DND-41 (cell line): Measurements from ENCODE around the gene LRRC38.

Source experiments
- ATAC-seq: fragments of 200-7000 bp; cut with Tn5 transposase; 3 replicates; pipeline ENCODE4 v1.9.1; 2021; ENCODE audit warnings: low read depth; ENCODE audit not compliant: insufficient read depth
- DNase-seq: peaks from one replicate; pipeline ENCODE4 v3.0.0-alpha.2; 2020
- H2AFZ ChIP-seq: 2 replicates; pipeline ENCODE4 v1.6.0; 2012; ENCODE audit warnings: low read depth, low read length
- H3K27ac ChIP-seq: 2 replicates; pipeline ENCODE4 v1.5.1; 2012; ENCODE audit warnings: low read length, inconsistent platforms
- H3K27me3 ChIP-seq: fragments of 200-600 bp; sonication (generic); 2 replicates; pipeline ENCODE4 v1.6.0; 2012; ENCODE audit warnings: low read length, mild to moderate bottlenecking, inconsistent platforms; ENCODE audit not compliant: insufficient read depth, poor library complexity
- H3K36me3 ChIP-seq: 2 replicates; pipeline ENCODE4 v1.5.1; 2012; ENCODE audit warnings: low read length, inconsistent platforms; ENCODE audit not compliant: insufficient read depth
- H3K4me1 ChIP-seq: 2 replicates; pipeline ENCODE4 v1.5.1; 2012; ENCODE audit warnings: mild to moderate bottlenecking, low read length; ENCODE audit not compliant: insufficient read depth
- H3K4me2 ChIP-seq: 2 replicates; pipeline ENCODE4 v1.6.0; 2012; ENCODE audit warnings: mild to moderate bottlenecking, moderate library complexity, low read length, inconsistent platforms; ENCODE audit not compliant: insufficient read depth
- H3K4me3 ChIP-seq, 2 experiments: fragments of 200-600 bp in 1 of 2; shearing (Covaris generic) in 1 of 2; 2 replicates each; pipeline ENCODE4 v1.5.1; 2012 to 2016; ENCODE audit warnings: inconsistent platforms in 2 of 2, low read length in 2 of 2, mild to moderate bottlenecking in 2 of 2, low read depth in 1 of 2, moderate library complexity in 1 of 2
- H3K79me2 ChIP-seq: 2 replicates; pipeline ENCODE4 v1.6.0; 2012; ENCODE audit warnings: low read length, inconsistent platforms; ENCODE audit not compliant: insufficient read depth
- H3K9ac ChIP-seq: 2 replicates; pipeline ENCODE4 v1.6.0; 2012; ENCODE audit warnings: low read depth, mild to moderate bottlenecking, inconsistent platforms, low read length, moderate library complexity
- H3K9me3 ChIP-seq: 2 replicates; pipeline ENCODE4 v1.5.1; 2012; ENCODE audit warnings: low read length, moderate library complexity, mild to moderate bottlenecking, inconsistent platforms; ENCODE audit not compliant: insufficient read depth, severe bottlenecking
- H4K20me1 ChIP-seq: 2 replicates; pipeline ENCODE4 v1.6.0; 2012; ENCODE audit warnings: low read length; ENCODE audit not compliant: insufficient read depth
- EZH2 ChIP-seq: IDR thresholded peaks from 3 replicates; pipeline ENCODE4 v1.6.1; 2012; ENCODE audit warnings: borderline replicate concordance, low read depth, mild to moderate bottlenecking, moderate library complexity, low read length, inconsistent platforms; ENCODE audit not compliant: severe bottlenecking
- TF ChIP-seq, protein P1 (sequence below): IDR thresholded peaks from 2 replicates; pipeline ENCODE4 v1.5.1; 2012; ENCODE audit warnings: borderline replicate concordance, low read length, moderate library complexity, mild to moderate bottlenecking; ENCODE audit not compliant: poor library complexity, severe bottlenecking; ENCODE audit errors: extremely low read depth

Gene LRRC38

GRCh38 chr1:13510499-13510898, 3.3 kb downstream of the LRRC38 start:
- peaks cover 61% of the 10 kb centered on the region for H3K36me3 ChIP-seq
- peaks cover 32% of the 10 kb centered on the region for H4K20me1 ChIP-seq
- peaks cover 79% of the 10 kb centered on the region for H3K4me1 ChIP-seq
- H3K27ac ChIP-seq, result peak overlapping the region; percentile 94
- peaks cover 86% of the 10 kb centered on the region for H3K79me2 ChIP-seq
- no peak for DNase-seq
- peak overlapping the region; percentile 91 for H3K4me2 ChIP-seq
- H3K4me3 ChIP-seq, result peak overlapping the region in 1 of 2 experiments; percentile 96; a peak in 2 of 4 replicates
- no peak overlapping the region for H2AFZ ChIP-seq
- no peak for TF ChIP-seq EZH2
- TF ChIP-seq, protein P1, sequence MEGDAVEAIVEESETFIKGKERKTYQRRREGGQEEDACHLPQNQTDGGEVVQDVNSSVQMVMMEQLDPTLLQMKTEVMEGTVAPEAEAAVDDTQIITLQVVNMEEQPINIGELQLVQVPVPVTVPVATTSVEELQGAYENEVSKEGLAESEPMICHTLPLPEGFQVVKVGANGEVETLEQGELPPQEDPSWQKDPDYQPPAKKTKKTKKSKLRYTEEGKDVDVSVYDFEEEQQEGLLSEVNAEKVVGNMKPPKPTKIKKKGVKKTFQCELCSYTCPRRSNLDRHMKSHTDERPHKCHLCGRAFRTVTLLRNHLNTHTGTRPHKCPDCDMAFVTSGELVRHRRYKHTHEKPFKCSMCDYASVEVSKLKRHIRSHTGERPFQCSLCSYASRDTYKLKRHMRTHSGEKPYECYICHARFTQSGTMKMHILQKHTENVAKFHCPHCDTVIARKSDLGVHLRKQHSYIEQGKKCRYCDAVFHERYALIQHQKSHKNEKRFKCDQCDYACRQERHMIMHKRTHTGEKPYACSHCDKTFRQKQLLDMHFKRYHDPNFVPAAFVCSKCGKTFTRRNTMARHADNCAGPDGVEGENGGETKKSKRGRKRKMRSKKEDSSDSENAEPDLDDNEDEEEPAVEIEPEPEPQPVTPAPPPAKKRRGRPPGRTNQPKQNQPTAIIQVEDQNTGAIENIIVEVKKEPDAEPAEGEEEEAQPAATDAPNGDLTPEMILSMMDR, result no peak
- no peak for ATAC-seq
- peak overlapping the region; percentile 86 for H3K9ac ChIP-seq
- no peaks in the 10 kb centered on the region for H3K9me3 ChIP-seq
- no peaks in the 10 kb centered on the region for H3K27me3 ChIP-seq

DNA sequence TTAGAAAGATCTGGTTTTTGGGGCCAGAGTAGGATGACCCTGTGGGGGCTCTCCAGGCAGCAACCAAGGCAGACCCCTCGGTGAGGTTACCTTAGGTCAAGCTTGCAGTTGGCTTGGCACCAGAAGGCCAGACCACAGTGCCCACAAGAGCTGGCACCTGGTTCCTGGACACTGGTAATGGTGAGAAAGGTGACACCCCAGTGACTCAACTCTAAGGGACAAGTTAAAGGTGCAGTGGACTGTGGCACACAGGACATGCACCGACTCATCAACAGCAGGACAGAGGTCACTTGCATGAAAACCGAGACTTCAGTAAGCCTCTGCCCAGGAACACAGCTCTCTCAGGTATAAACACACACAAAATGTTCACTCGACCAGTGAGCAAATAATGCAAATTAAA, 6.7 kb downstream of the LRRC38 start:
- DNase-seq, result no peak
- H3K27me3 ChIP-seq, result no peaks in the 10 kb centered on the region
- ATAC-seq, result no peak
- H3K4me2 ChIP-seq, result peak overlapping the region; percentile 36; the same call in 1 of the 2 replicates
- peak overlapping the region; percentile 65 for H3K27ac ChIP-seq
- H4K20me1 ChIP-seq, result peaks cover 32% of the 10 kb centered on the region
- H2AFZ ChIP-seq, result no peak overlapping the region
- no peak overlapping the region for H3K4me3 ChIP-seq
- peaks cover 95% of the 10 kb centered on the region for H3K79me2 ChIP-seq
- peaks cover 88% of the 10 kb centered on the region for H3K36me3 ChIP-seq
- H3K9me3 ChIP-seq, result no peaks in the 10 kb centered on the region
- peaks cover 96% of the 10 kb centered on the region for H3K4me1 ChIP-seq
- TF ChIP-seq EZH2, result no peak
- TF ChIP-seq, protein P1, result no peak
- H3K9ac ChIP-seq, result peak overlapping the region; percentile 24; the same call in 1 of the 2 replicates

DNA sequence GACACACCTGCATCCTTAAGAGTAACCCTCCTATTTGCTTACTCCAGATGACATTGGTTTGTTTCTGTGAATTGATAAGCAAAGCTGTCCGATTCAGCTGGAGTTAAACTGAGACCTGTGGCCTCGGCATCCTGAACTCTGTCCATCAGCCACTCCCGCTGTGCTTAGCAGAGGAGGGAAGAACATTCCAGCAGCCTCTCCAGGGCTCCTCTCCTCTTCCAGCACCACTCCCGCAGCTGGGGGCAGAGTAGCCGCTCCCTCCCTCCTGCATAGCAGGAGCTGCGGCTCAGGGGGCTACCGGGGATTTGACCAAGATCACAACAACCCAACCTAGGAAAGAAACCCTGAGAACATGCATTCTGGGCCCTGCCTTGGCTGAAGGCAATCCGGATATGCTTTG, 8.8 kb downstream of the LRRC38 start:
- DNase-seq (no peak), ATAC-seq (no peak)
- Histone ChIP-seq H3K4me1 (peaks cover 94% of the 10 kb centered on the region), H3K27me3 (no peaks in the 10 kb centered on the region), H3K9ac (peak overlapping the region; percentile 39), H4K20me1 (peaks cover 17% of the 10 kb centered on the region; the same call in 1 of the 2 replicates), H2AFZ (no peak overlapping the region), H3K79me2 (peaks cover 77% of the 10 kb centered on the region), H3K36me3 (peaks cover 67% of the 10 kb centered on the region), H3K4me3 (no peak overlapping the region), H3K27ac (peak overlapping the region; percentile 62), H3K9me3 (no peaks in the 10 kb centered on the region), H3K4me2 (peak overlapping the region; percentile 36)
- TF ChIP-seq, protein P1, result no peak
- no peak for TF ChIP-seq EZH2

DNA sequence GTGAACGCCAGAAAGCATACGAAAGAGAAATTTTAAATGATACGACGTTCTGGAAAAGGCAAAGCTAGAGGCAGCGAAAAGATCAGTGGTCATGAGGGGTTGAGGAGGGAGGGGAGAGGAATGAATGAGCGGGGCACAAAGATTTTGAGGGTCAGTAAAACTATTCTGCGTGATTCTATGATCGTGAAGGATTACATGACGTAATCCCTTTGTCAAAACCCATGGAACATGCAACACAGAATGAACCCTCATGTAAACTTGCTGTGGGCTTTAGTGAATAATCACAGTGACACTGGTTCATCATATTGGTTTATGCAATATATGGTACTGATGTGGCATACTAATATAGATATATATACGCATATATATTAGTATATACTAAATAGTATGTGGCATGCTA, 13.0 kb downstream of the LRRC38 start:
- no peak for TF ChIP-seq EZH2
- TF ChIP-seq, protein P1, result no peak
- peak overlapping the region; percentile 57; the same call in 1 of the 2 replicates for H3K9ac ChIP-seq

More for the DNA sequence above, 13.0 kb downstream of the LRRC38 start:
- Histone ChIP-seq H4K20me1 (0 out of 2 replicates have a peak, but pooled peaks cover 3% of the 10 kb centered on the region), H2AFZ (no peak overlapping the region), H3K27me3 (no peaks in the 10 kb centered on the region), H3K9me3 (no peaks in the 10 kb centered on the region), H3K4me3 (no peak overlapping the region), H3K4me1 (peaks cover 89% of the 10 kb centered on the region), H3K27ac (peak overlapping the region; percentile 100), H3K36me3 (peaks cover 49% of the 10 kb centered on the region), H3K79me2 (peaks cover 64% of the 10 kb centered on the region), H3K4me2 (no peak overlapping the region)
- DNase-seq (no peak), ATAC-seq (no peak)
